ENCODE measurements around the gene GRM5.

GRM5 gene

DNA sequence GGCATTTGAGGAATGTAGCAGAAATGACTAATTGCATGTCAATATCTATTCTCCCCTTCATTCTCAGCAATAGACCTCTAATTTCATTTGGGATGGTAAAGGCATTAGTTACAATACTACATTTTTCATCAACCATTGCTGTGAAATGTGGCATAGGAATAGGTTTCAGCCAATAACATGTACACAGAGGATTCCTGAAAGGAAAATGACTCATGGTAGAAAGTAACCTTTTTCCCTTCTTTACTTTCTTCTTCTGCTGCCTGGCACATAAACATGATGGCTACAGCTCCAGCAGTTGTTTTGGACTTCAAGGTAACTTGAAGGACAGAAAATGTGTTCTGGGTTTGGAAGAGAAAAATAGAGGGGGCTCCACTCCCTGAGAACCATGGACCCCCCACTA lies 496.4 kb downstream of the GRM5 start:
- no peaks in the 10 kb centered on the region for H3K36me3 ChIP-seq (ENCODE audit: control insufficient read depth, insufficient read depth, low read length)
- no peaks in the 10 kb centered on the region for H3K27me3 ChIP-seq (ENCODE audit: control insufficient read depth, insufficient read depth, low read length)
- peaks cover 7% of the 10 kb centered on the region for H3K4me1 ChIP-seq (ENCODE audit: control insufficient read depth, insufficient read depth, low read length)
- no peak overlapping the region for H3K4me3 ChIP-seq (ENCODE audit: low read depth, low read length)
- no peaks in the 10 kb centered on the region for H3K9me3 ChIP-seq (ENCODE audit: control insufficient read depth, insufficient read depth, low read depth, low read length)
- H3K9ac ChIP-seq (ENCODE audit: low read length), result no peak overlapping the region
- no peak overlapping the region for H3K27ac ChIP-seq (ENCODE audit: low read depth, low read length)

DNA sequence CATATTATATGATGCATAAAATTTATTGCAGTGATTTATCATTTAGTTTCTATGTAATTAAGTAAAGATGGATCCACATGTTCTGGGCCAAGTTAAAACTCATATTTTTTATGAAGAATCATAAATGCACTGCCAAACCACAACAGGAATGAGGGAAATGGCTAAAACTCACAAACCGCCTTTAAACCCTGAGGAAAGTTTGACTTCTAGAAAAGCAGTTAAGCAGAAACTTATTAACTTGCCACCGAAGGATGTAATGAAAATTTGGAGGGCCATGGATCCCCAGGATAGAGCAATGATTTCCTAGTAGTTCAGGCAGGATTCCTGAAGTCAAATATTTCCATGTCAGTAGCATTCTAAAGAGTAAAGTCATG lies 510.0 kb downstream of the GRM5 start:
- Histone ChIP-seq H3K4me3 (ENCODE audit: low read depth, low read length) (no peak overlapping the region), H3K9ac (ENCODE audit: low read length) (no peak overlapping the region), H3K36me3 (ENCODE audit: control insufficient read depth, insufficient read depth, low read length) (no peaks in the 10 kb centered on the region), H3K27ac (ENCODE audit: low read depth, low read length) (no peak overlapping the region), H3K4me1 (ENCODE audit: control insufficient read depth, insufficient read depth, low read length) (peaks cover 10% of the 10 kb centered on the region), H3K27me3 (ENCODE audit: control insufficient read depth, insufficient read depth, low read length) (no peaks in the 10 kb centered on the region), H3K9me3 (ENCODE audit: control insufficient read depth, insufficient read depth, low read depth, low read length) (no peaks in the 10 kb centered on the region)

DNA sequence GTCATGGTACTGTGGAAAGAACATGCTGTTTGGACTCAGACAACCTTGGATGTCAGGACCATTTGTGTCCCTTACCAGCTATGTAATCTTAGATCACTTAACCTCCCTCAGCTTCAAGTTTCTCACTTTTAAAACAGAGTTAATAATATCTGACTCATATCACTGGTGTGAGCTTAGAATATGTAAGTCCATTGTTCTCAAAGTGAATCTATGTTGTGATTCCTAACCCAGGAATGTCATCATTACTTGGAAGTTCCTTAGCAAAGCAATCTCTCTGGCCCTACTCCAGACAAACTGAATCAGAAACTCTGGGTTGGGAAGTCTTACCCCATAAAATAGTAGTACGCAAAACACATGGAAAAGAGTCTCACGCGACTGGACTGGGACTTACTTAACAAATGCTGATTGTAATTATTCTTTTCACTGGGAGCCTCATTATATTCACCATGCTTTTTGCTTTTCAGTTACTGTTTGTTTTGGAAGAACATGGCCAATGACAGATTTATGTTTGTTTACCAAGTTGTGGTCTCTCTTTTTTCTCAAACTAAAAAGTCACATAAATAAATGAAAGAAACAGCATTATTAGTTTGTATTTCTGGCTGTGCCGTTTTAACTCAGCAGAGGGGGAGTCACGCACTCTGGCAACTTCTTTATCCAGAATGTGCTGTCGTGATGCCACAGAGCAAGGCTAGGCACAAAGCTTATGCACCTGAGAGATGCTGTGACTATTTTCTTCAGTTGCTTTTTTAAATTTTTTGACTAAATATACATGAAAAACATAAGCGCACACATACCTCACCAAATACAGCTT lies 510.6 kb downstream of the GRM5 start:
- no peak overlapping the region for H3K9ac ChIP-seq (ENCODE audit: low read length)
- H3K36me3 ChIP-seq (ENCODE audit: control insufficient read depth, insufficient read depth, low read length), result no peaks in the 10 kb centered on the region
- H3K27me3 ChIP-seq (ENCODE audit: control insufficient read depth, insufficient read depth, low read length), result no peaks in the 10 kb centered on the region
- peaks cover 10% of the 10 kb centered on the region for H3K4me1 ChIP-seq (ENCODE audit: control insufficient read depth, insufficient read depth, low read length)
- no peaks in the 10 kb centered on the region for H3K9me3 ChIP-seq (ENCODE audit: control insufficient read depth, insufficient read depth, low read depth, low read length)
- H3K27ac ChIP-seq (ENCODE audit: low read depth, low read length), result no peak overlapping the region
- H3K4me3 ChIP-seq (ENCODE audit: low read depth, low read length), result no peak overlapping the region

DNA sequence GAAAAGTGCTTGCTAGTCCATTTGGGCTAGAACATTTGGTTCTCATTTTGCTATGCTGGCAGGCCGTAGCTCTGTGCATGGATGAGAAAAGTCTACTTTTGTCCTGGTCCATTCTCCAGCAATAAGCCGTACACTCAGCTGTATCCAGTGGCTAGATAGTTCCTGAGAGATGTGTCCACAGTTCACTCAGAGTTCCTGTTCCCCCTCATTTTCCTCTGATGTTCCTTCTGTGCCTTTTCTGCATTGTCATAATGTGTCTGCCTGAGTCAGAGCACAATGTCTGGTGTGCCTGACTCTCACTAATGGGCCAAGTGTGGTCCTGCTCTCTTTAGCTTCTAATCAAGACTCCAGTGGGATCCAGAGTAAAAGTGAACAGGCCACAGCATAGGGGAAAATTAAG lies 512.6 kb downstream of the GRM5 start:
- Histone ChIP-seq H3K27me3 (ENCODE audit: control insufficient read depth, insufficient read depth, low read length) (no peaks in the 10 kb centered on the region), H3K27ac (ENCODE audit: low read depth, low read length) (no peak overlapping the region), H3K9me3 (ENCODE audit: control insufficient read depth, insufficient read depth, low read depth, low read length) (no peaks in the 10 kb centered on the region), H3K4me3 (ENCODE audit: low read depth, low read length) (no peak overlapping the region), H3K4me1 (ENCODE audit: control insufficient read depth, insufficient read depth, low read length) (peaks cover 10% of the 10 kb centered on the region), H3K36me3 (ENCODE audit: control insufficient read depth, insufficient read depth, low read length) (no peaks in the 10 kb centered on the region), H3K9ac (ENCODE audit: low read length) (no peak overlapping the region)

DNA sequence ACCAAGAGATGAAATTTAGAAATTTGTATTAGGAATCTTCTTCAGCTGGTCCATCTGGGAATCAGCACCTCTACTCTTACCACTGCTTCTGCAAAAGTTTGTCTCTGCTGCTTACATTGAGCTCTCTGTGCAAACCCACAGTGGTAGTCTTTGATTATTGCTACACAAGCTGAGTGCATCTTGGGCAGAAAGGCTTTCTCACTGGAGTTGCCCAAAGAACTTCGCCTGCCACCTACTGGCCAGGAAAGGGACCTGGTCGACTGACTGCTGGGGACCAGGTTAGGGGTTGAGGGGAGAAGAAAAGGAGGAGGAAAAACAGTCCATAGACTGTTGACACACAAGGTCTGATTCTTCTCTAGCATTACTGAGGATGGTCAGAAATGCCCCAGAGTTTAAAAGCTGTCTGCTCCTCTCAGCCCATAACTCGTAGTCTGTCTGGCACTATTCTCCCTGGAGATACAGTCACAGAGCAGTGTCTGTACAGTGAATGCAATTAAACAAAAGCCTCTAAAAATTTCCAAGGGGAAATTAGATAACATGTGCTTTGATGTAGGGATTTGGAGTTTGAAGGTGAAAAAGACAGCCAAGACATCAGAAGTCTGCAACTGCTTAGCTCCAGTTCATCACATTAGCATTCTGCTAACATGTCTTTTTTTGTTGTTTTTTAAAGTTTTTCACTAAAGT lies 513.3 kb downstream of the GRM5 start:
- no peaks in the 10 kb centered on the region for H3K36me3 ChIP-seq (ENCODE audit: control insufficient read depth, insufficient read depth, low read length)
- H3K27ac ChIP-seq (ENCODE audit: low read depth, low read length), result no peak overlapping the region
- no peak overlapping the region for H3K9ac ChIP-seq (ENCODE audit: low read length)
- no peak overlapping the region for H3K4me3 ChIP-seq (ENCODE audit: low read depth, low read length)
- peaks cover 10% of the 10 kb centered on the region for H3K4me1 ChIP-seq (ENCODE audit: control insufficient read depth, insufficient read depth, low read length)
- H3K27me3 ChIP-seq (ENCODE audit: control insufficient read depth, insufficient read depth, low read length), result no peaks in the 10 kb centered on the region
- no peaks in the 10 kb centered on the region for H3K9me3 ChIP-seq (ENCODE audit: control insufficient read depth, insufficient read depth, low read depth, low read length)

DNA sequence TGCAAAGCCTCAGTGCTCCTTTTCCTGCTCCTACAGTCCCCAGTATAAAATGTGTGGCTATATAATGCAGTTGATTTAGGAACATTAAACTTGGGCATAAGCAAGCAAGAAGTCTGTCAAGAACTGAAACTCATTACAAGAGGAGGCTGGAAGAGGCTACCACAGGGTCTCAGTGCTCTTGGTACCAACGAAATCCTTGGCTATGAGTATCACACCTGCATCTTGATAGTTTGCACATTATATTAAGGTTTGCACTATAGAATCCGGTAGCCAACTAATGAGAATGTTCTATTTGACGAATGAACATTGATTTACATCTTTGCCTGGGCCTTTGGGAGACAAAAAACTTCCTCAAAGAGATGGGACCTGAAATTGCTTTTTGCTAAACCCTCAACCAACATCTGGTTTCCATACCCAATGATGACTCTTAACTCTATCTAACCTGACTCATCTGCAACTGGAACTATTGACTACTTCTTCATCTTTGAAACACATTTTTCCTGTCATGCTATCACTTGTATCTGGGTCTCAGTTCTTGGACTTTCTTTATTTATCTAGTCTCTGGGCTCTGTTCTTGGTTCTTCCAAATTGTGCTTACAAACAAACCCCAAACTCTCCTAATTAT lies 521.0 kb downstream of the GRM5 start:
- Histone ChIP-seq H3K4me3 (ENCODE audit: low read depth, low read length) (no peak overlapping the region), H3K9ac (ENCODE audit: low read length) (no peak overlapping the region), H3K27me3 (ENCODE audit: control insufficient read depth, insufficient read depth, low read length) (no peaks in the 10 kb centered on the region), H3K9me3 (ENCODE audit: control insufficient read depth, insufficient read depth, low read depth, low read length) (no peaks in the 10 kb centered on the region), H3K36me3 (ENCODE audit: control insufficient read depth, insufficient read depth, low read length) (no peaks in the 10 kb centered on the region), H3K4me1 (ENCODE audit: control insufficient read depth, insufficient read depth, low read length) (peaks cover 3% of the 10 kb centered on the region; the same call in 1 of the 2 replicates), H3K27ac (ENCODE audit: low read depth, low read length) (no peak overlapping the region)

DNA sequence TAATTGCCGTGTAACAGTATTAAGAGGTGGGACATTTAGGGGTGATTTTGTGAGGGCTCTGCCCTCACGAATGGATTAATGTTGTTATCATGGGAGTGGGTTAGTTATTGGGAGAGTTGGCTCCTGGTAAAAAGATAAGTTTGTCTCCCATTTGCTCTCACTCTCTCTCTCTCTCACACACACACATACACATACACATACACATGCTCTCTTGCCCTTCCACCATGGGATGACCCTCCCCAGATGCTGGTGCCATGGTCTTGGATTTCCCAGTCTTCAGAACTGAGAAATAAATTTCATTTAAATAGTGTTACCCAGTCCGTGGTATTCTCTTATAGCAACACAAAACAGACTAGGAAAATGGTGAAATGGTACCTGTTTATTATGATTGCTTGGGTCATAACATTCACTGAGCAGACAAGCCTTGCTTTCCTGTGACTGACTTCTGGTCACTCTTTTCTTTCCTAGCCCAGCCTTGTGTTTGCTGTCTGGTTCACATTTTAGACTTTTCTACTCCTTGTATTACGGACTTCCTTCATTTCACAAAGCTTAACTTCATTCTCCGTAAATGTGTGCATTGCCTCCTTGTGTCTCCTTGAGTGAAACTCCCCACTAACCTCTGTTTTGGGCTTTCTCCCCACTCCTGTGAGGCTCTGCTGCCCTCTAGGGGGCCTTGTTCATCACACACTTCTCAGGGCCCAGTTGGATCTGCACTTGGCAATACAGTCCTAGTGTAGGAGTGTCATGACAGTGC lies 521.7 kb downstream of the GRM5 start:
- Histone ChIP-seq H3K4me3 (ENCODE audit: low read depth, low read length) (no peak overlapping the region), H3K9me3 (ENCODE audit: control insufficient read depth, insufficient read depth, low read depth, low read length) (no peaks in the 10 kb centered on the region), H3K27ac (ENCODE audit: low read depth, low read length) (no peak overlapping the region), H3K4me1 (ENCODE audit: control insufficient read depth, insufficient read depth, low read length) (peaks cover 3% of the 10 kb centered on the region; the same call in 1 of the 2 replicates), H3K27me3 (ENCODE audit: control insufficient read depth, insufficient read depth, low read length) (no peaks in the 10 kb centered on the region), H3K36me3 (ENCODE audit: control insufficient read depth, insufficient read depth, low read length) (no peaks in the 10 kb centered on the region), H3K9ac (ENCODE audit: low read length) (no peak overlapping the region)

DNA sequence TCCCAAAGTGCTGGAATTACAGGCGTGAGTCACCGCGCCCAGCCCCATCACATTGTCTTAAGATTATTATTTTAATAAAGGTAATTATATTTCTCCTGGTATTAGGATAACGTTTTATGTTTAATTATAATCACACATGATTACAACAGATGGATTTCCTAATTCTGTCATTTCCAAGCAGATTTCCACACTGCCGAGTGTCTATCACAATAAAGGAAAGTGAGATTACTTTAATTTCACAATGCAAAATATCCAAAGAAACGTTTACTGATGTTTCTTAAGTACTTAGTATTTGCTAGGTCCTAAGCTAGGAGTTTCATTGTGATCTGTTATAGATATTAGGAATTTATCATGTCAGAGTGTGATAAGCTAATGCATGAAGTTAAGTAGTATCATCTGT lies 524.8 kb downstream of the GRM5 start:
- Histone ChIP-seq H3K36me3 (ENCODE audit: control insufficient read depth, insufficient read depth, low read length) (no peaks in the 10 kb centered on the region), H3K9ac (ENCODE audit: low read length) (no peak overlapping the region), H3K4me1 (ENCODE audit: control insufficient read depth, insufficient read depth, low read length) (peaks cover 3% of the 10 kb centered on the region; the same call in 1 of the 2 replicates), H3K27ac (ENCODE audit: low read depth, low read length) (no peak overlapping the region), H3K27me3 (ENCODE audit: control insufficient read depth, insufficient read depth, low read length) (no peaks in the 10 kb centered on the region), H3K9me3 (ENCODE audit: control insufficient read depth, insufficient read depth, low read depth, low read length) (no peaks in the 10 kb centered on the region), H3K4me3 (ENCODE audit: low read depth, low read length) (no peak overlapping the region)

DNA sequence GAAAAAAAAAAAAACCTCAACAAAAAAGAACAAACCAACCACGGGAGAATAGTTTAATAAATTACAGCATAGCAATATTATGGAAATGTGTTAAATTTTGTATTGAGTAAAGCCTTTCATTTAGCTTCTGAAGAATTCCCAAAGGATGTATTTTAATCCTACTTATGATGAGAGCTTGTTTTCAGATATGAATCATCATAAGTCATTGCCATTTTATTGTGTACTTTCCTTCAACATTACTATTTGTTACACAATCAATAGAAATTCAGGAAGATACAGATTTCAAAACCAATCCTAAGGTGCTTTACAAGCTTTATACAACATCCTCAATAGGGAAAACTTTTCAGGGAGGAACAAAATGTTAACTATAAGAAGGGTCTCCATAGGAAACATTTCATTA lies 527.7 kb downstream of the GRM5 start:
- no peaks in the 10 kb centered on the region for H3K27me3 ChIP-seq (ENCODE audit: control insufficient read depth, insufficient read depth, low read length)
- H3K9me3 ChIP-seq (ENCODE audit: control insufficient read depth, insufficient read depth, low read depth, low read length), result no peaks in the 10 kb centered on the region
- H3K36me3 ChIP-seq (ENCODE audit: control insufficient read depth, insufficient read depth, low read length), result no peaks in the 10 kb centered on the region
- no peak overlapping the region for H3K27ac ChIP-seq (ENCODE audit: low read depth, low read length)
- H3K9ac ChIP-seq (ENCODE audit: low read length), result no peak overlapping the region
- no peaks in the 10 kb centered on the region for H3K4me1 ChIP-seq (ENCODE audit: control insufficient read depth, insufficient read depth, low read length)
- no peak overlapping the region for H3K4me3 ChIP-seq (ENCODE audit: low read depth, low read length)

DNA sequence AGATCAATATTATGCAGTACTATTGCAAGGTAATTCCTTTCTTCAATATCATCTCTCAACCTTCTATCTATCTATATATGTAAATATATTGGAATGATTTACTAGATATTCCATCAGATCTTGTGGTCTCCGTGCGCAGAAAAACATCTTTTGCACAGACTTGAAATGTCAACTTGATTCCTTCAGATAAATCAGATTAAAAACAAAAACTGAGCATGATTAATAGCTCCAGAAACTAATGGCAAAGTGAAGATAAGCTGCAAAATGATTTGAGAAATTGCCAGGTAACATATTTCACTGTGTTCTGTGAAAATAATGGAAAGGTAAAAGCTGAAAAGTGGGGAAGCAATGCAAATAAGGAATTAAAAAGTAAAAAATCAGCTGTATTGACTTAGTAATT lies 528.2 kb downstream of the GRM5 start:
- Histone ChIP-seq H3K36me3 (ENCODE audit: control insufficient read depth, insufficient read depth, low read length) (no peaks in the 10 kb centered on the region), H3K27ac (ENCODE audit: low read depth, low read length) (no peak overlapping the region), H3K9me3 (ENCODE audit: control insufficient read depth, insufficient read depth, low read depth, low read length) (no peaks in the 10 kb centered on the region), H3K4me3 (ENCODE audit: low read depth, low read length) (no peak overlapping the region), H3K4me1 (ENCODE audit: control insufficient read depth, insufficient read depth, low read length) (no peaks in the 10 kb centered on the region), H3K9ac (ENCODE audit: low read length) (no peak overlapping the region), H3K27me3 (ENCODE audit: control insufficient read depth, insufficient read depth, low read length) (no peaks in the 10 kb centered on the region)
